Type B pancreatic cell (in vitro differentiated cells): ENCODE data around the gene MKI67. TPM values are rescaled to one million over a fixed set of nuclear protein-coding genes. Genes with fewer than 3 reads are reported as not detected.

Experiments
- DNase-seq: peaks from one replicate; pipeline ENCODE4 v3.0.0; 2021; ENCODE audit warnings: mixed read lengths; ENCODE audit not compliant: unreplicated experiment; ENCODE audit errors: extremely low spot score
- H3K27ac Mint-ChIP-seq: 2 replicates; pipeline ENCODE4 v1.8.0; 2021; ENCODE audit warnings: mild to moderate bottlenecking, mixed read lengths
- H3K27me3 Mint-ChIP-seq: 2 replicates; pipeline ENCODE4 v1.8.0; 2021; ENCODE audit warnings: mixed read lengths
- H3K36me3 Mint-ChIP-seq: 2 replicates; pipeline ENCODE4 v1.8.0; 2021; ENCODE audit warnings: mixed read lengths
- H3K4me1 Mint-ChIP-seq: one replicate; pipeline ENCODE4 v1.8.0; 2021; ENCODE audit warnings: mixed read lengths; ENCODE audit not compliant: unreplicated experiment
- H3K4me3 Mint-ChIP-seq: 2 replicates; pipeline ENCODE4 v1.8.0; 2021; ENCODE audit warnings: mild to moderate bottlenecking, mixed read lengths
- H3K9me3 Mint-ChIP-seq: 2 replicates; pipeline ENCODE4 v1.8.0; 2021; ENCODE audit warnings: mixed read lengths
- CTCF ChIP-seq: fragments of 200-600 bp; sonication (generic); conservative IDR thresholded peaks from 2 replicates; pipeline ENCODE4 v1.5.0; 2021; ENCODE audit warnings: antibody characterized with exemption, mild to moderate bottlenecking
- total RNA-seq: library from RNA; stranded (reverse); gene quantifications from 2 replicates; pipeline ENCODE4 v1.2.1, GENCODE V29; 2021; ENCODE audit warnings: low replicate concordance

Gene MKI67
- total RNA-seq, 1 donor from 2014 or later, result 104 TPM

DNA sequence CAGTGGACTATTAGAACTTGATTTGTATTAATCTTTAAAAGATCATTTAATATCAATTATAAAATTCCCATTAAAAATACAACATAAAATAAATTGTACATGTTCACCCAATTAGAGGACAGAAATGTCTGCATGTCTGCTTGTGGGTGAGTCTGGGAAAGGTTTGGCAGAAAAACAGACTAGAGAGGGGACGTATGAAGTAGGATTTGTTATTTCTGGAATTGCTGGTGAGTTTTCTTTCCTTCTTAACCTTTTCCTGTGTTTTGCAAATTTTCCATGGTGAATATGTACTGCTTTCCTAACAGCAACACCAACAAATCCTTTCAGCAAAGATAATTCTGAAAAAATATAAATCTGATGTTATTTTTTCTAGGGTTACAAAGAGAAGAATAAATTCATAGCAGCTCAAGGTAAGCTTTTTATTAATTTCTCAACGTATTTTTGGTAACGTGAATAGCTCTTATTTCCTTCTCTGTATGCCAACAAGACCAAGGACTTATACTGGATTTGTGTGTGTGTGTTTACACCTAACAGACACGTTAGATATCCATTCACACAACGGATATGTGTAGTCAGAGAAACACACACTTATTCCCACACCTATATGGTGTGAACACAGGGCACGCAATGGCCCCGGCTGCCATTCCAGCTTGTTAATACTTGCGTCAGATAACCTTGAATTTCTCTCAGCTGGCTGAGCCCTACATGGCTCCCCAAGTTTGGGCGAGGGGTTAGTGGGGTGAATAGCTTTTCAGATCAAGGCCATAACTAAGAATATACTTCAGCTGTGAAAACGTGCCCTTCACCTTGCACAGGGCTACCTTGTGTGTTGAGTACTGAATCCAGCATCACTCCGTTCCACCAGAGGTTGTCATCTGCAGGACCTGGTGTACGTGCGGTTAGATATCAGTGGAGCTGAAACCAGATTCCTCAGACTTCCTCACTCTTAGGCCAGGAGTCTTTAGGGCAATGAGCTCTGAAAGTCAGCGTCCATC, 64.6 kb downstream of the MKI67 start:
- no peak for DNase-seq
- Mint-ChIP-seq H3K36me3 (peaks cover 4% of the 10 kb centered on the region), H3K27ac (no peak overlapping the region), H3K4me1 (peaks cover 15% of the 10 kb centered on the region), H3K9me3 (no peaks in the 10 kb centered on the region), H3K4me3 (no peak overlapping the region), H3K27me3 (peaks cover 3% of the 10 kb centered on the region)
- TF ChIP-seq CTCF, result no peak

DNA sequence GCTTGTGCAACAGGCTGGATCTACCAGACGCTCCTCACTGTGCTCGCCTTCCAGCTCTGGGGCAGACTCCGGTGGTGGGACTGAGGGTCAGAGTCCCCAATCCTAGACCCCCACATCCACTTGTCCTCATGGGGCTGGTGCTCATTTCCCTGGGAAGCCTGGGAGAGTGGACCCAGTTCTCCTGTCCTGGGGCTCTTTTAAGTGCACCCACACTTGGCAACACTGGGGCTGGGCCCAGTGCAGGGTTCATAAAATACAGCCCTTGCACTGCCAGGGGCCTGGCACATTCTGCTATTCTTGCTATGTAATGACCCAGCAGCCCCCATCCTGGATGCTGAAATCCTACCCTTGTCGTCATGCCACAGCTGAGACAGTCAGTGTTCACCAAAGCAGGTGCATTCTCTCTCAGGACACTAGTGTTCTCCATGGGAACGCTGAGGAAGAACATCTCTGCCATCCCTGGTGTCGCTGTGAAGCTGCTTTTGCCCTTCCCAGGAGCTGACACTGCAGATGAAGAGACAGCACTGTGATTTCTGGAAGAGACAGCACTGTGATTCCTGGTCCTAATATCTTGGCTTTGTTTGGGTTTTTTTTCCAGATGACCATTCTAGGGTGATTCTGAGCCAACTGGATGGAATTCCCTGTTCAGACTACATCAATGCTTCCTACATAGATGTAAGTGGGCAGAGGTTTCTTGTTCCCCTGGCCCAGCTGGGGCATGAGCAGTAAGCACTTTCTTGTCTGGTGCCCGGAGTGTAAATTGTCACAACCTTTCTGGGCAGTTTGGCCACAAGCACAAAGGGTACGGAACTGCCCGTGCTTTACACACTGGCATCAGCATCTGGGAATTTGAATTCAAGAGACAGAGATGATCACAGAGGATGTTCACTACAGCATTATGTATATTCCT, 65.6 kb downstream of the MKI67 start:
- H3K9me3 Mint-ChIP-seq, result no peaks in the 10 kb centered on the region
- no peak overlapping the region for H3K4me3 Mint-ChIP-seq
- no peak for TF ChIP-seq CTCF
- peaks cover 3% of the 10 kb centered on the region for H3K27me3 Mint-ChIP-seq
- H3K4me1 Mint-ChIP-seq, result peaks cover 15% of the 10 kb centered on the region
- H3K27ac Mint-ChIP-seq, result no peak overlapping the region
- H3K36me3 Mint-ChIP-seq, result peaks cover 4% of the 10 kb centered on the region
- DNase-seq, result no peak

DNA sequence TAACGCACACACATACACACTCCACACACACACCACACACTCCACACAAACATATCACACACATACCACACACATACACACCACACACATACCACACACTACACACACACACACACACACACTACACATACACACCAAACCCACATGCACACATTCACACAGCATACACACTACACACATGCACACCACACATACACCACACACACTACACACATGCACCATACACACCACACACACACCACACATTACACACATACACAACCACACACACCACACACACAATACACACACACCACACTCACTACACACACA, 66.3 kb downstream of the MKI67 start:
- TF ChIP-seq CTCF, result no peak
- Mint-ChIP-seq H3K27ac (no peak overlapping the region), H3K4me3 (no peak overlapping the region), H3K4me1 (peaks cover 15% of the 10 kb centered on the region), H3K9me3 (no peaks in the 10 kb centered on the region), H3K36me3 (peaks cover 4% of the 10 kb centered on the region), H3K27me3 (peaks cover 3% of the 10 kb centered on the region)
- no peak for DNase-seq

- peaks cover 15% of the 10 kb centered on the region for H3K4me1 Mint-ChIP-seq
- H3K36me3 Mint-ChIP-seq, result peaks cover 4% of the 10 kb centered on the region
- peaks cover 3% of the 10 kb centered on the region for H3K27me3 Mint-ChIP-seq
- no peak for TF ChIP-seq CTCF
- H3K9me3 Mint-ChIP-seq, result no peaks in the 10 kb centered on the region
- no peak for DNase-seq
- no peak overlapping the region for H3K4me3 Mint-ChIP-seq
- no peak overlapping the region for H3K27ac Mint-ChIP-seq
These were observed 66.8 kb downstream of the MKI67 start for GRCh38 chr10:128059266-128059981.

GRCh38 chr10:128058750-128059134, 67.5 kb downstream of the MKI67 start:
- peaks cover 15% of the 10 kb centered on the region for H3K4me1 Mint-ChIP-seq
- no peak for TF ChIP-seq CTCF
- H3K27me3 Mint-ChIP-seq, result peaks cover 3% of the 10 kb centered on the region
- no peak for DNase-seq
- H3K9me3 Mint-ChIP-seq, result no peaks in the 10 kb centered on the region
- H3K36me3 Mint-ChIP-seq, result peaks cover 4% of the 10 kb centered on the region
- H3K4me3 Mint-ChIP-seq, result no peak overlapping the region
- H3K27ac Mint-ChIP-seq, result no peak overlapping the region
